Right kidney (tissue), 9 donors: ENCODE measurements around the gene ZIC2.
"Not testable (repeated sequence)": the region's sequence is repeated elsewhere in the genome, so short reads cannot be mapped to it uniquely, and the experiment has no call there.

Source experiments
- DNase-seq: peaks from one replicate; pipeline ENCODE4 v3.0.0-alpha.2; 2016
- long read RNA-seq, 8 donors: transcript quantifications; one replicate each; lab custom pipeline, GENCODE V29; 2026

The ZIC2 gene
- long read RNA-seq, donor 1 = 0 reads
- long read RNA-seq, donor 2 = 0 reads
- long read RNA-seq, donor 3 = 0 reads
- long read RNA-seq, donor 4 = 0 reads
- long read RNA-seq, donor 5 = 0 reads
- long read RNA-seq, donor 6 = 0 reads
- long read RNA-seq, donor 7 = 0 reads
- long read RNA-seq, donor 8 = 0 reads

GRCh38 chr13:99981735-99982035 is at the start of gene ZIC2:
Gene ZIC2, plus strand, starts transcription at chr13:99981784. Its CDS starts 281 bp downstream, at chr13:99982065.
- no peak for DNase-seq

- DNase-seq = no peak
These were observed 48.7 kb upstream of the ZIC2 start for GRCh38 chr13:99932912-99933311.

- DNase-seq = no peak
These were observed 45.8 kb upstream of the ZIC2 start for GRCh38 chr13:99935772-99936171.

GRCh38 chr13:99938635-99939034 is 42.9 kb upstream of the ZIC2 start:
- no peak for DNase-seq

GRCh38 chr13:99941086-99941485 is 40.5 kb upstream of the ZIC2 start:
- DNase-seq = no peak

- DNase-seq = no peak
These were observed 39.7 kb upstream of the ZIC2 start for GRCh38 chr13:99941911-99942310.

- DNase-seq = no peak
These were observed 37.5 kb upstream of the ZIC2 start for GRCh38 chr13:99944102-99944501.

- no peak for DNase-seq
These were observed 37.0 kb upstream of the ZIC2 start for GRCh38 chr13:99944606-99945005.

GRCh38 chr13:99945515-99945914 is 36.1 kb upstream of the ZIC2 start:
- DNase-seq = not testable (repeated sequence)

GRCh38 chr13:99947666-99948065 is 33.9 kb upstream of the ZIC2 start:
- no peak for DNase-seq

- DNase-seq = no peak
These were observed 33.2 kb upstream of the ZIC2 start for GRCh38 chr13:99948411-99948810.

GRCh38 chr13:99948907-99949678 is 32.5 kb upstream of the ZIC2 start:
- no peak for DNase-seq

- DNase-seq = no peak
These were observed 31.7 kb upstream of the ZIC2 start for GRCh38 chr13:99949679-99950413.

GRCh38 chr13:99951666-99952065 is 29.9 kb upstream of the ZIC2 start:
- not testable (repeated sequence) for DNase-seq

GRCh38 chr13:99953138-99953755 is 28.3 kb upstream of the ZIC2 start:
- DNase-seq = no peak

GRCh38 chr13:99955107-99955746 is 26.4 kb upstream of the ZIC2 start:
- DNase-seq = no peak

GRCh38 chr13:99955747-99956472 is 25.7 kb upstream of the ZIC2 start:
- DNase-seq = peak; percentile 66

- peak; percentile 70 for DNase-seq
These were observed 24.9 kb upstream of the ZIC2 start for GRCh38 chr13:99956473-99957349.

GRCh38 chr13:99958406-99959126 is 23.0 kb upstream of the ZIC2 start:
- DNase-seq = peak; percentile 51

- DNase-seq = peak; percentile 59
These were observed 22.5 kb upstream of the ZIC2 start for GRCh38 chr13:99959127-99959539.
